HepG2 (cell line): ENCODE results near the gene AGBL3. TPM values are rescaled to one million over a fixed set of nuclear protein-coding genes. Genes with fewer than 3 reads are reported as not detected.

Experiments
- ELF3 ChIP-seq: IDR thresholded peaks from 2 replicates; pipeline ENCODE4 v1.6.1; 2016; ENCODE audit warnings: missing genetic modification reagents, missing compliant biosample characterization
- FIP1L1 ChIP-seq: fragments of 200-400 bp; formaldehyde crosslinking; IDR thresholded peaks from 2 replicates; pipeline ENCODE4 v1.6.1; 2018; ENCODE audit warnings: low read depth, mild to moderate bottlenecking, low read length, moderate library complexity, borderline replicate concordance; ENCODE audit not compliant: insufficient read depth
- JUND ChIP-seq: sonication (generic); formaldehyde crosslinking; IDR thresholded peaks from 2 replicates; pipeline ENCODE4 v1.8.0; 2022; ENCODE audit warnings: mild to moderate bottlenecking, missing genetic modification reagents
- NCOA2 ChIP-seq: sonication (generic); formaldehyde crosslinking; IDR thresholded peaks from 2 replicates; pipeline ENCODE4 v1.8.0; 2022; ENCODE audit warnings: inconsistent platforms
- NFE2 ChIP-seq: sonication (generic); formaldehyde crosslinking; IDR thresholded peaks from 2 replicates; pipeline ENCODE4 v1.4.0; 2020; ENCODE audit warnings: missing genetic modification reagents
- POLR2G ChIP-seq: fragments of 200-400 bp; formaldehyde crosslinking; IDR thresholded peaks from 2 replicates; pipeline ENCODE4 v1.6.1; 2018; ENCODE audit warnings: mild to moderate bottlenecking, low read depth, low read length, moderate library complexity
- RFXANK ChIP-seq: IDR thresholded peaks from 2 replicates; pipeline ENCODE4 v1.6.1; 2016
- SOX13 ChIP-seq, 3 experiments: fragments of 450-650 bp in 1 of 3; sonication (generic) in 1 of 3; formaldehyde crosslinking in 1 of 3; IDR thresholded peaks in 2 of 3; conservative IDR thresholded peaks in 1 of 3; 2 replicates each; pipeline versions ENCODE4 v1.5.0 to v1.6.1; 2016 to 2020; ENCODE audit warnings: antibody characterized with exemption in 1 of 3, mild to moderate bottlenecking in 1 of 3, missing compliant biosample characterization in 1 of 3, missing genetic modification reagents in 1 of 3, moderate library complexity in 1 of 3
- ZFP41 ChIP-seq: sonication (generic); formaldehyde crosslinking; IDR thresholded peaks from 2 replicates; pipeline ENCODE4 v1.4.0; 2020; ENCODE audit warnings: mild to moderate bottlenecking, missing genetic modification reagents, borderline replicate concordance
- ZNF460 ChIP-seq: sonication (generic); formaldehyde crosslinking; IDR thresholded peaks from 2 replicates; pipeline ENCODE4 v1.5.1; 2020; ENCODE audit warnings: missing genetic modification reagents, mild to moderate bottlenecking, borderline replicate concordance
- ZNF615 ChIP-seq: sonication (generic); formaldehyde crosslinking; IDR thresholded peaks from 2 replicates; pipeline ENCODE4 v1.5.0; 2020; ENCODE audit warnings: mild to moderate bottlenecking, missing genetic modification reagents, borderline replicate concordance
- ZNF720 ChIP-seq: sonication (generic); formaldehyde crosslinking; IDR thresholded peaks from 2 replicates; pipeline ENCODE4 v1.4.0; 2020; ENCODE audit warnings: missing genetic modification reagents
- polyA plus RNA-seq, 8 experiments: library from polyadenylated mRNA; depleted of rRNA in 3 of 8; stranded (reverse) in 7 of 8; unstranded in 1 of 8; fragments of >200 nt; fragmentation: Illumina TruSeq in 4 of 8; extraction: Trizol in 4 of 8; gene quantifications; 2 replicates each; pipeline versions ENCODE4 v1.2.1 to v1.2.3, GENCODE V29; 2011 to 2016; ENCODE audit warnings: low read depth in 4 of 8, missing spikeins in 1 of 8, mixed read lengths in 1 of 8; ENCODE audit not compliant: insufficient read depth in 1 of 8
- total RNA-seq, 5 experiments: library from RNA; depleted of rRNA; stranded (reverse); fragments of >200 nt; fragmentation: Illumina TruSeq; extraction: Trizol; gene quantifications; 2 replicates each; pipeline ENCODE4 v1.2.3, GENCODE V29; 2016; ENCODE audit warnings: low read depth in 1 of 5
- TF ChIP-seq, protein P1 (sequence below): IDR thresholded peaks from 2 replicates; pipeline ENCODE4 v1.6.1; 2016
- TF ChIP-seq, protein P2 (sequence below): sonication (generic); formaldehyde crosslinking; IDR thresholded peaks from 2 replicates; pipeline ENCODE4 v1.5.1; 2020; ENCODE audit warnings: missing genetic modification reagents, mild to moderate bottlenecking, borderline replicate concordance
- TF ChIP-seq, protein P3 (sequence below): sonication (generic); formaldehyde crosslinking; IDR thresholded peaks from 2 replicates; pipeline ENCODE4 v1.4.0; 2020; ENCODE audit warnings: mild to moderate bottlenecking, missing genetic modification reagents

AGBL3 gene
- total and polyA plus RNA-seq, 2 of the 13 experiments (the other 11 are each of a cell fraction or from before 2014, with no cell fraction given), result 2.2 to 7.2 TPM

DNA sequence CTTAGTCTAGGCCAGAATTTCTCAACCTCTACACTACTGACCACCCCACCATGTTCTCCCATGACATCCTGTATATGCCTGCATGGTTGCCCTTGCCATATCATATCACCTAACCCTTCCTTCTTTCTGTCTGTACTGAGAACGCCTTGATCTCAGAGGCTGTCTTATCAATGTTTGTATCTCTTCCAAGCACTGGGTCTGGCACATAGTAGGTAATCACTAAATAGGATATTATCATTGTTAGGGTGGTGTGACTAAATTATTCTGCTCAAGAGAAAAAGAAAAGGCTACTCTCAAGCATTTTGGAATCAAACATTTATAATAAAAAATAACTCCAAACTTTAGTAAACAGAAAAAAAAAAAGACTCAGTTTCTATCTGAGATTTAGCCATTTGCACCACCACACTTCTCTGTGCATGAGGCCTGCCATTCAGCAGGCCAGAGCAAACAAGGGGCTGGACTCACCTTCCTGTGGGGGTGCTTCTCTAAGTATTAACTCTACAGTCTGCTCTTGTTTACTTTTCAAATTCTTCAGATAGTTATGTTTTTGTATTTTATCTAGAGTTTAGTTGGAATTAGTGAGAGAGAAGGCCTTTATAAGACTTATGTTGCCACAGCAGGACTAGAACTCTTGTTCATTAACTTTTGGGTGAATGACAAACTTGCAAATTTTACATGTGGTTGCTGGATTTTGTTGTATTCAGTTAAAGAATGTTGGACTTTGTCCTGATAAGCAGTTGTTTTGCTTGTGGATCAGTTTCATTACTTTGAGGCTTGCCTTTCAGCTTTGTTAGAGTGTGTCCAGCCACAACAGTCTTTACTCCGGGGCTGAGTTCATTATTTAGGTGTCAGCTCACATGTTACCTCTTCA, 5.4 kb downstream of the AGBL3 start (continued):
- TF ChIP-seq FIP1L1, result no peak
- peak; percentile 54; the same call in 1 of the 2 replicates for TF ChIP-seq RFXANK
- TF ChIP-seq ZNF720 (CRISPR knock-in tag), result no peak
- TF ChIP-seq ZNF615, result no peak
- TF ChIP-seq, protein P1, sequence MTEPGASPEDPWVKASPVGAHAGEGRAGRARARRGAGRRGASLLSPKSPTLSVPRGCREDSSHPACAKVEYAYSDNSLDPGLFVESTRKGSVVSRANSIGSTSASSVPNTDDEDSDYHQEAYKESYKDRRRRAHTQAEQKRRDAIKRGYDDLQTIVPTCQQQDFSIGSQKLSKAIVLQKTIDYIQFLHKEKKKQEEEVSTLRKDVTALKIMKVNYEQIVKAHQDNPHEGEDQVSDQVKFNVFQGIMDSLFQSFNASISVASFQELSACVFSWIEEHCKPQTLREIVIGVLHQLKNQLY (CRISPR knock-in tag), result peak; percentile 47
- no peak for TF ChIP-seq NFE2
- no peak for TF ChIP-seq ZNF460 (CRISPR knock-in tag)
- TF ChIP-seq NCOA2 (CRISPR knock-in tag), result peak; percentile 86
- no peak for TF ChIP-seq JUND (CRISPR knock-in tag)
- no peak for TF ChIP-seq SOX13 (IDR thresholded peaks at IDR 0.05)
- peak in 1 of 2 experiments; percentile 71; a peak in 2 of 4 replicates for TF ChIP-seq SOX13 (CRISPR knock-in tag; conservative IDR thresholded peaks at IDR 0.05 in 1 of 2, IDR thresholded peaks at IDR 0.05 in 1 of 2)
- TF ChIP-seq POLR2G, result peak; percentile 3; the same call in 1 of the 2 replicates
- peak; percentile 54; the same call in 1 of the 2 replicates for TF ChIP-seq ELF3
- TF ChIP-seq, protein P2, sequence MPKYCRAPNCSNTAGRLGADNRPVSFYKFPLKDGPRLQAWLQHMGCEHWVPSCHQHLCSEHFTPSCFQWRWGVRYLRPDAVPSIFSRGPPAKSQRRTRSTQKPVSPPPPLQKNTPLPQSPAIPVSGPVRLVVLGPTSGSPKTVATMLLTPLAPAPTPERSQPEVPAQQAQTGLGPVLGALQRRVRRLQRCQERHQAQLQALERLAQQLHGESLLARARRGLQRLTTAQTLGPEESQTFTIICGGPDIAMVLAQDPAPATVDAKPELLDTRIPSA (CRISPR knock-in tag), result no peak
- TF ChIP-seq ZFP41 (CRISPR knock-in tag), result no peak
- TF ChIP-seq, protein P3, sequence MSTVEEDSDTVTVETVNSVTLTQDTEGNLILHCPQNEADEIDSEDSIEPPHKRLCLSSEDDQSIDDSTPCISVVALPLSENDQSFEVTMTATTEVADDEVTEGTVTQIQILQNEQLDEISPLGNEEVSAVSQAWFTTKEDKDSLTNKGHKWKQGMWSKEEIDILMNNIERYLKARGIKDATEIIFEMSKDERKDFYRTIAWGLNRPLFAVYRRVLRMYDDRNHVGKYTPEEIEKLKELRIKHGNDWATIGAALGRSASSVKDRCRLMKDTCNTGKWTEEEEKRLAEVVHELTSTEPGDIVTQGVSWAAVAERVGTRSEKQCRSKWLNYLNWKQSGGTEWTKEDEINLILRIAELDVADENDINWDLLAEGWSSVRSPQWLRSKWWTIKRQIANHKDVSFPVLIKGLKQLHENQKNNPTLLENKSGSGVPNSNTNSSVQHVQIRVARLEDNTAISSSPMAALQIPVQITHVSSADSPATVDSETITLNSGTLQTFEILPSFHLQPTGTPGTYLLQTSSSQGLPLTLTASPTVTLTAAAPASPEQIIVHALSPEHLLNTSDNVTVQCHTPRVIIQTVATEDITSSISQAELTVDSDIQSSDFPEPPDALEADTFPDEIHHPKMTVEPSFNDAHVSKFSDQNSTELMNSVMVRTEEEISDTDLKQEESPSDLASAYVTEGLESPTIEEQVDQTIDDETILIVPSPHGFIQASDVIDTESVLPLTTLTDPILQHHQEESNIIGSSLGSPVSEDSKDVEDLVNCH, result no peak
